Body of pancreas (tissue), 4 donors: ENCODE measurements around the gene P2RX4. TPM values are rescaled to one million over a fixed set of nuclear protein-coding genes. Genes with fewer than 3 reads are reported as not detected.

Source experiments
- ATAC-seq: fragments of 150-250 bp; one replicate; pipeline ENCODE4 v1.9.1; 2016
- DNase-seq, 4 donors: peaks; one replicate each; pipeline ENCODE4 v3.0.0-alpha.2; 2019
- H3K27ac ChIP-seq, 4 donors: fragments of 200-600 bp; sonication (generic); 1 replicate in 3 of 4; 2 replicates in 1 of 4; pipeline versions ENCODE4 v1.5.1 to v1.6.1; 2016 to 2019; ENCODE audit warnings: mild to moderate bottlenecking in 1 of 4, mixed read lengths in 1 of 4, moderate library complexity in 1 of 4
- H3K27me3 ChIP-seq, 2 donors: fragments of 200-600 bp; sonication (generic); one replicate each; pipeline ENCODE4 v1.6.0; 2016; ENCODE audit warnings: mild to moderate bottlenecking in 1 of 2
- H3K36me3 ChIP-seq, 2 donors: fragments of 200-600 bp; sonication (generic); replicated peaks in 1 of 2; 2 replicates each; pipeline ENCODE4 v1.5.1; 2016; ENCODE audit warnings: low read depth in 2 of 2; ENCODE audit not compliant: insufficient read depth in 1 of 2
- H3K4me1 ChIP-seq: fragments of 200-600 bp; sonication (generic); one replicate; pipeline ENCODE4 v1.6.0; 2016
- H3K4me3 ChIP-seq, 2 donors: fragments of 200-600 bp; sonication (generic); 1 replicate in 1 of 2; 2 replicates in 1 of 2; pipeline ENCODE4 v1.5.1; 2016 to 2019
- H3K9me3 ChIP-seq, 3 donors: fragments of 200-600 bp; sonication (generic); 1 replicate in 2 of 3; 2 replicates in 1 of 3; pipeline ENCODE4 v1.5.1; 2016
- POLR2A ChIP-seq, 3 donors: fragments of 450-650 bp; IDR thresholded peaks; one replicate each; pipeline ENCODE4 v1.6.1; 2016; ENCODE audit warnings: antibody characterized with exemption in 3 of 3, mild to moderate bottlenecking in 2 of 3
- WGBS, 2 donors: methylation state at CpG; one replicate each; pipeline ENCODE4 v1.1.5; 2017; 5-methylcytosine and 5-hydroxymethylcytosine counted together
- intact Hi-C: fragments of 100-400 bp; cut with DNase I; formaldehyde crosslinking; loops from one replicate; pipeline ENCODE4 v1.15.1; 2023
- total RNA-seq, 2 donors: library from RNA; depleted of rRNA; stranded (reverse); fragments of >200 nt; gene quantifications; one replicate each; pipeline ENCODE4 v1.1.0, GENCODE V29; 2016
- TF ChIP-seq, protein P1 (sequence below), 7 experiments: fragments of 450-650 bp in 4 of 7; fragments of 200-600 bp in 3 of 7; sonication (generic) in 3 of 7; IDR thresholded peaks; one replicate each; pipeline ENCODE4 v1.5.1; 2016 to 2019; ENCODE audit warnings: antibody characterized with exemption in 7 of 7

P2RX4 gene
- total RNA-seq, 2 donors from 2014 or later, result 50.1 to 58.1 TPM

GRCh38 chr12:121267822-121268221 is 57.9 kb downstream of the P2RX4 start:
- no peak for TF ChIP-seq POLR2A (IDR thresholded peaks at IDR 0.05)
- TF ChIP-seq, protein P1, sequence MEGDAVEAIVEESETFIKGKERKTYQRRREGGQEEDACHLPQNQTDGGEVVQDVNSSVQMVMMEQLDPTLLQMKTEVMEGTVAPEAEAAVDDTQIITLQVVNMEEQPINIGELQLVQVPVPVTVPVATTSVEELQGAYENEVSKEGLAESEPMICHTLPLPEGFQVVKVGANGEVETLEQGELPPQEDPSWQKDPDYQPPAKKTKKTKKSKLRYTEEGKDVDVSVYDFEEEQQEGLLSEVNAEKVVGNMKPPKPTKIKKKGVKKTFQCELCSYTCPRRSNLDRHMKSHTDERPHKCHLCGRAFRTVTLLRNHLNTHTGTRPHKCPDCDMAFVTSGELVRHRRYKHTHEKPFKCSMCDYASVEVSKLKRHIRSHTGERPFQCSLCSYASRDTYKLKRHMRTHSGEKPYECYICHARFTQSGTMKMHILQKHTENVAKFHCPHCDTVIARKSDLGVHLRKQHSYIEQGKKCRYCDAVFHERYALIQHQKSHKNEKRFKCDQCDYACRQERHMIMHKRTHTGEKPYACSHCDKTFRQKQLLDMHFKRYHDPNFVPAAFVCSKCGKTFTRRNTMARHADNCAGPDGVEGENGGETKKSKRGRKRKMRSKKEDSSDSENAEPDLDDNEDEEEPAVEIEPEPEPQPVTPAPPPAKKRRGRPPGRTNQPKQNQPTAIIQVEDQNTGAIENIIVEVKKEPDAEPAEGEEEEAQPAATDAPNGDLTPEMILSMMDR (IDR thresholded peaks at IDR 0.05), result no peak
- no peak for ATAC-seq

GRCh38 chr12:121273364-121273896 is 63.5 kb downstream of the P2RX4 start:
- DNase-seq, result no peak
- H3K9me3 ChIP-seq, result no peaks in the 10 kb centered on the region
- TF ChIP-seq, protein P1 (IDR thresholded peaks at IDR 0.05), result no peak
- TF ChIP-seq POLR2A (IDR thresholded peaks at IDR 0.05), result no peak
- peaks cover 1 to 3% of the 10 kb centered on the region in 2 donors for H3K36me3 ChIP-seq
- no peak for ATAC-seq
- no peak overlapping the region for H3K4me3 ChIP-seq
- intact Hi-C loops, result no loop called here
- WGBS, 2 donors, result 93 to 94% methylated on average over 14 of the region's 14 CpGs
- no peaks in the 10 kb centered on the region for H3K27me3 ChIP-seq
- peaks cover 5% of the 10 kb centered on the region for H3K4me1 ChIP-seq
- no peak overlapping the region for H3K27ac ChIP-seq

More at GRCh38 chr12:121267822-121268221, 57.9 kb downstream of the P2RX4 start:
- H3K9me3 ChIP-seq, result no peaks in the 10 kb centered on the region
- 100% methylated on average over 1 of the region's 1 CpG for WGBS, 2 donors
- H3K27ac ChIP-seq, result no peak overlapping the region
- intact Hi-C loops, result no loop called here
- H3K27me3 ChIP-seq, result no peaks in the 10 kb centered on the region
- DNase-seq, result no peak
- no peaks in the 10 kb centered on the region for H3K4me1 ChIP-seq
- H3K4me3 ChIP-seq, result no peak overlapping the region
- peaks cover 4 to 9% of the 10 kb centered on the region in 2 donors for H3K36me3 ChIP-seq

DNA sequence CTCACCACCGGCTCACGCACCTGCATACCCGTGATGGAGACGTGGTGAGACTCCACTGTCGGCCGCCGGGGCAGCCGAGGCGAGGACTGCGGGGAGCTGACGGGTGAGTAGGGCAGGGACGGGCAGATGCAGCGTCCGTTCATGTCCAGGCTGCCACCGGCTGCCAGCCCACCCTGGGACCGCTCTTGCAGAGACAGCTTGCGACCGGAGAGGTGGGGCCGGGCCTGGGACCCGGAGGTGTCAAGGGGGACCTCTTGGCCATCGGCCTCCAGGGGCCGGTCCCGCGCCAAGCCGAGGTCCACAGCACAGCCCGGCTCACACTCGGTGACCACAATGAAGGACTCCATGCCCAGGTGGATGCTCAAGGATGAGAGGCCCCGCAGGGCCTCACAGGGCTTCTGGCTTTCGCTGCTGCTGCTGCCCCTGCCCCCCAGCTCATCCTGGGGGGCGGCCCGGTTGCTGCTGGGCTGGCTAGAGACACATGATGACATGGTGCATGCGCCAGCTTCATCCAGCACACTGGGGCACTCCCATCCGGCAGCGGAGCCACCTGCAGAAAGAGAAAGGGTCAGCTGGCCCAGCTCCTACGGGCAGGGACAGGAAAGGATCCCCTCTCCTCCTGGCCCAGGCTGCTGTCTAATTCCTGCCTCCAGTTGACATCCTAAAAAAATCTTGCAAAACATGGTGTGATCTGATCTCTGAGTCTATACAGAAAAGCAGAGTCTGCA is 64.3 kb downstream of the P2RX4 start:
- Histone ChIP-seq H3K36me3 (peaks cover 0 to 3% of the 10 kb centered on the region in 2 donors), H3K4me1 (peaks cover 13% of the 10 kb centered on the region), H3K9me3 (no peaks in the 10 kb centered on the region), H3K27ac (no peak overlapping the region), H3K27me3 (no peaks in the 10 kb centered on the region), H3K4me3 (no peak overlapping the region)
- no peak for DNase-seq
- intact Hi-C loops, result no loop called here
- TF ChIP-seq, protein P1 (IDR thresholded peaks at IDR 0.05), result no peak
- TF ChIP-seq POLR2A (IDR thresholded peaks at IDR 0.05), result no peak
- ATAC-seq, result no peak
- 93 to 95% methylated on average over 3 to 28 of the region's 35 CpGs for WGBS, 2 donors

- 74 to 88% methylated on average over 6 of the region's 6 CpGs for WGBS, 2 donors
- H3K4me3 ChIP-seq, result no peak overlapping the region
- TF ChIP-seq POLR2A (IDR thresholded peaks at IDR 0.05), result no peak
- H3K9me3 ChIP-seq, result no peaks in the 10 kb centered on the region
- ATAC-seq, result no peak
- peaks cover 0 to 3% of the 10 kb centered on the region in 2 donors for H3K36me3 ChIP-seq
- intact Hi-C loops, result no loop called here
- no peaks in the 10 kb centered on the region for H3K27me3 ChIP-seq
- H3K4me1 ChIP-seq, result peaks cover 25% of the 10 kb centered on the region
- DNase-seq, result no peak
- peak overlapping the region in 1 of 4 donors; percentile 23 for H3K27ac ChIP-seq
Measured at GRCh38 chr12:121277374-121277759, 67.4 kb downstream of the P2RX4 start.

DNA sequence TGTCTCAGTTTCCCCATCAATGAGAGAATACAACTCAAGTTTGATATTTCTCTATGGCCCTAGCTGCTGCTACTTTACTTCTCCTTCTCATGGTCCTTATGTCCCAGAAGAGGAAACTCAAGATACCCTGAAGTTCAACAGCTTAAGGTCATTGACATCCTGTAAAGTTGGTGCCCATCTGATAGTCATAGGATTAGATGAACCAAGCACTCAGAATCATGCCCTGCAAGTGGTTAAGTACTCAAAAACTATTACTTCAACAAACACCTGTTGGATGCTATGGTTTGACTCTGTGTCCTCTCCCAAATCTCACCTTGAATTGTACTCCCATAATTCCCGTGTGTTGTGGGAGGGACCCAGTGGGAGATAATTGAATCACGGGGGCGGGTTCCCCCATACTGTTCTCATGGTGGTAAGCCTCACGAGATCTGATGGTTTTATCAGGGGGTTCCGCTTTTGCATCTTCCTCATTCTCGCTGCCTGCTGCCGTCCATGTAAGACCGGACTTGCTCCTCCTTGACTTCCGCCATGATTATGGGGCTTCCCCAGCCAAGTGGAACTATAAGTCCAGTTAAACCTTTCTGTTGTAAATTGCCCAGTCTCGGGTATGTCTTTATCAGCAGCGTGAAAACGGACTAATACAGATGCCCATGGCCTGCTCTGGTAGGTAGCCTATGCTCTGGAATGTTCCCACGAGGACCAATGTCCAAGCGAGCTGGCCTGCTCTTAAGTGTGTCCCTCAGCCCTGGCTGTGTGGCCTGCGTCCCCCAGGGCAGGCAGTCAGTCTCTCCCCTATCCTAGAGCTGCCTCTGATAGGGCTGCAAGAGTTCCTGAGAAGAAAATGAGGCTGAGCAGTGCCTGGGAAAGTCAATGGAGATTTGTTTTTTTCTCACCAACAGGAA is 68.5 kb downstream of the P2RX4 start:
- no peak for TF ChIP-seq POLR2A (IDR thresholded peaks at IDR 0.05)
- TF ChIP-seq, protein P1 (IDR thresholded peaks at IDR 0.05), result no peak
- no peak overlapping the region for H3K4me3 ChIP-seq
- peak in 1 of 4 donors; percentile 55 for DNase-seq
- ATAC-seq, result peak; percentile 30
- peaks cover 29% of the 10 kb centered on the region for H3K4me1 ChIP-seq
- 70 to 86% methylated on average over 12 to 15 of the region's 15 CpGs for WGBS, 2 donors
- no peaks in the 10 kb centered on the region for H3K27me3 ChIP-seq
- intact Hi-C loops, result no loop called here
- peak overlapping the region; percentile 18 to 76 (median 42) for H3K27ac ChIP-seq
- H3K36me3 ChIP-seq, result peaks cover 0 to 3% of the 10 kb centered on the region in 2 donors
- no peaks in the 10 kb centered on the region for H3K9me3 ChIP-seq
